Epithelial cell of prostate (primary cell): ENCODE results near the gene RNF208.

Experiments
- DNase-seq: peaks from one replicate; pipeline ENCODE4 v3.0.0-alpha.2; 2011; ENCODE audit warnings: low read depth, low spot score
- H3K27ac ChIP-seq: fragments of 450-650 bp; 2 replicates; pipeline ENCODE4 v1.5.1; 2017; ENCODE audit warnings: mild to moderate bottlenecking

RNF208 gene

DNA sequence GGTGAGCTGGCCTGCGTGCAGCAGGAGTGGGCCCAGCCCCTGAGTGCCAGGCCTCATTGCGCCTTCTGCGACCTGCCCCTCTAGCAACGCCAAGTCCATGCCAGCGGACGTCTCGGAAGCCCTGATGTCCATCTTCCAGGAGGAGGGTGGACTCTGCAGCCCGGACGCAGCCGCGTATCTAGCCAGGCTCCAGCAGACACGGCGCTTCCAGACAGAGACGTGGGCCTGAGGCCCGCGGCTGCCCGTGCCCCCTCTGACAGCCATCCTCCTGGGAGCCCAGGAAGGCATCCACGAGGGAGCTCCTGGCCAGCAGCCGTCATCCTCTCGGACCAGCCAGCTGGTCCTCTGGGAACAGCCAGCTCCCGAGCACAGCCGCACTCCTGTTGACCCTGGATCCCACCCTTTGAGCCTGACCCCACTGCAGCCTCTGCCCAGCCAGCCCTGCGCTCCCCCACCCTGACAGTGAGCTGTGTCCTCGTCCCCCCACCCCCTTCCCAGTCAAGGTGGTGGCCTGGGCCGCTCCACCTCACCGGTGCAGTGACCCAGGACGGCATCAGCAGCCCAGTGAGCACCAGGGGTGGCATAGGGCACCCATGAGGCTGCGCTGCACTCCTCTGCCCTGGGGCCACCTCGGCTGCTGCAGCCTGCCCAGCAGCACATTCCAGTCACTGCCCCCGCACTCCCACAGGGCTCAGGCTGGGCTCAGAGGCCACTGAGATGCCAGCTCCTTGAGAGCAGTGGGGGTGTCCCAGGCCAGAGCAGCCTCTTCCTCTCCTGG, 5.7 kb downstream of the RNF208 start:
- H3K27ac ChIP-seq, result no peak overlapping the region
- no peak for DNase-seq

DNA sequence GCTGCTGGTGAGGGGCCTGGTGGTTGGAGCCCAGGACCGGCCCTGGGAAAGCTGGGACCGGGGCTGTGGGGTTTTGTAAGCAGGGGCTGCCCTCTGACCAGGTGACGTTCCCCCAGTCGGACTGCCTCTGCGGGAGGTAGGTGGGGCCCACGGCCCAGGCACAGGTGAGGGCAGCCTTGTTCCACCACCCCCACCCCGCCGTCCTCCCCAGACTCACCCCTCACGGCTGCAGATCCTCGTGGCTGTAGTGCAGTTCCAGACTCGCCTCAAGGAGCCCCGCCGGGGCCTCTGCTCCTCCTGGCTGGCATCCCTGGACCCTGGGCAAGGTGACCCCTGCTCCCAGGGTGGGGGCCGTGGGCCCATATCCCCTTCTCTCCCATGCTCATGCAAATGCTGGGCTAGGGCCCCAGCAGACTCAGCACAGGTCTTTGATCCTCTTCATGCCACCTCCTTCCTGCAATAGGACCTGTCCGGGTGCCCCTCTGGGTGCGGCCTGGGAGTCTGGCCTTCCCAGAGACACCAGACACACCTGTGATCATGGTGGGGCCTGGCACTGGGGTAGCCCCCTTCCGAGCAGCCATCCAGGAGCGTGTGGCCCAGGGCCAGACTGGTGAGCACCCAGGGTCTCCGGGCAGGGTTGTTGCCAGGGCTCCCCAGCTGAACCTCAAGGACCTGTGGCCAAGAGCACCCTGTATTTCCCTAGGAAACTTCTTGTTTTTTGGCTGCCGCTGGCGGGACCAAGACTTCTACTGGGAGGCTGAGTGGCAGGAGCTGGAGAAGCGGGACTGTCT, 6.6 kb downstream of the RNF208 start:
- no peak overlapping the region for H3K27ac ChIP-seq
- DNase-seq, result no peak

DNA sequence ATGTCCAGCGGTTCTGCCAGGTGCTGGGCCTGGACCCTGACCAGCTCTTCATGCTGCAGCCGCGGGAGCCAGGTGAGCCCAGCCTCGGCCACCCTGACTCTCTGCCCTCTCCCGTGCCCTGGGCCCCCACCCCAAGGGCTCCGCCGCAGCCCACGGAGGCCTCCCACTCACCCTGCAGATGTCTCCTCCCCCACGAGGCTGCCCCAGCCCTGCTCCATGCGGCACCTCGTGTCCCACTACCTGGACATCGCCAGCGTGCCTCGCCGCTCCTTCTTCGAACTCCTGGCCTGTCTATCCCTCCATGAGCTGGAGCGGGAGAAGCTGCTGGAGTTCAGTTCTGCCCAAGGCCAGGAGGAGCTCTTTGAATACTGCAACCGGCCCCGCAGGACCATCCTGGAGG, 7.4 kb downstream of the RNF208 start:
- H3K27ac ChIP-seq, result no peak overlapping the region
- no peak for DNase-seq

DNA sequence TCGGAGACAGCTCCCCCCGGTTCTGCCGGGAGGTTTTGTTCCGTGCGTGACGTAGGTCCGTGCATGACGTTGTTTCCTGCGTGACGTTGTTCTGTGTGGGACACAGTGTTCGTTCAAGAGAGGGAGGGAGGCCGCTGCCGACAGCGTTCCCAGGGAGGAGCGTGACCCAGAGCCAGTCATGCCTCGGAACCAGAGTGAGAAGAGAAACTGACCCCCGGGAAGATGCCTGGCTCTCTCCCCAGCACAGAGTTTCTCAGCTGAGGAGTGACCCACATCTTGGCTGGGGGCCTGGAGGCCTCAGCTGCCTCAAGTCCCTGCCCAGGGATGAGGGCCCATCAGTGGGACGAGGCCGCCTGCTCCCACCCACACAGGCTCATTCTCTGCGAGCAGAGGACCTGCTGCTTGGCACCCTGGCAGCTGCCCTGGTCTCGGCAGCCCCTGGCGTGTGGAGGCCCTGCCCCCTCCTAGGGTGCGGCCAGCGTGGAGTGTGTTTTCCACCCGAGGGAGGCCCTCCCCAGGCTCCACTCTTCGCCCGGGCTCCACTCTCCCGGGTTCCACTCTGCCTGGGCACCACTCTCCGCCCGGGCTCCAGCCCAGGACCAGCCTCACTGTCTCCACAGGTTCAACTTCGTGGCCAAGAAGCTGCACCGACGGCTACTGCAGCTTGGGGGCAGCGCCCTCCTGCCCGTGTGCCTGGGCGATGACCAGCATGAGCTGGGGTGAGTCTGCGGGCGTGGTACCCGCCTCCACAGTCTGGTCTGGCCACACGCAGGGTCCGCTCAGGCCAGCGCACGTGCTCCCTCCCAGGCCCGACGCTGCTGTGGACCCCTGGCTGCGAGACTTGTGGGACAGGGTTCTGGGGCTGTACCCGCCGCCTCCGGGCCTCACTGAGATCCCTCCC, 8.6 kb downstream of the RNF208 start:
- H3K27ac ChIP-seq, result no peak overlapping the region
- no peak for DNase-seq

DNA sequence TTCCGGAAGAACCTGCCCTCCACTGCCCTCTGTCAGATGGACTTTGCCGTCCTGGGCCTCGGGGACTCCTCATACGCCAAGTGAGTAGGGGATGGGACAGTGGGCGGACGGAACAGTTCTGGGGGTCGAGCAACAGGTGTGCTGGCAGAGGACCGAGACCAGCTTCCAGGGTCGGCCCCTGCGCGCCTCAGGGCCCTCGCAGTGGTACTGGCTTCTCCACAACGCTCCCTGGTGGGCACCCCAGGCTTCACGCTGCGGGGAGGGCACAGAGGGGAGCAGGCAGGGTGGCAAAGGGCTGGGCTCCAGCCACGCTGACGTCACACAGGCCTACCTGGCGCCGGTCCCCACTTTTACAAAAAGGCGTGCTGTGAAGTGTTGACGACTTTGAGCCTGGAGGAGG, 9.5 kb downstream of the RNF208 start:
- H3K27ac ChIP-seq, result no peak overlapping the region
- no peak for DNase-seq

DNA sequence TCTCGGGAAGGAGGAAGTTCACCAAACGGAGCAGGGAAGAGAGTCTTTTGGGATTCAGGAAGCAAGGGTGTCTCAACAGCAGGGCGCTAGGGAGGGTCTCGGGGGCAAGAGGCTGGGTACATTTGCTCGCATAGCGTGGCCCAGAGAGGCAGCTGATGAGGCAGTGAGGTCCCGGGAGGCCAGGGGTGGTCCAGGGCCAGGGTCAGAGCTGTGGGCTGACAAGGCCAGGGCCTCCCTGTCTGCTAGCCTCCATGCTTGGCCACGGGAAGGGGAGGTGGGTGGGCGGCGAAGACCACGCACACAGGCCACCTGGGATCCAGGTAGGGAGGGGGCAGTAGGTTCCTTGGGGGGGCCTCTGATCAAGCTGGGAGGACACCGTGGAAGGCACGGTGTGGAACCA, 10.5 kb downstream of the RNF208 start:
- DNase-seq, result no peak

DNA sequence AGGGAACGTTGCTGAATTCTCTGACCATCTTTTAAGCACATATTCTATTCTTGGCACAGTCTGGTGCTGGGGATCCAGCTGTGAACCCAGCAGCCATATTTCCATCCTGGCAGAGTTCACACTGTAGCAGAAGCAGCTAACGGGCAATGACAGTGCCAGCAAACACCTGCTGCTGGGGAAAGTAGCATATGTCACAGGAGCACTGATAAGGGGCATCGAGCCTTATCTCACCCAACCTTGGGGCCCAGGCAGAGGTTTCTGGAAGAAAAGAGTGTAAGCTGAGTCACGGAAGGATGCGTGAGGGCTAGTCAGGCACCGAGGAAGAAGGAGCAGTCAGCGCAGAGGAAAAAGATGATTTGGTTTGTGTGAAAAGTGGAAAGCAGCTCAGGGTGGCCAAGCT, 15.4 kb downstream of the RNF208 start:
- no peak overlapping the region for H3K27ac ChIP-seq
- DNase-seq, result no peak

More for the DNA sequence above, 10.5 kb downstream of the RNF208 start:
- no peak overlapping the region for H3K27ac ChIP-seq

DNA sequence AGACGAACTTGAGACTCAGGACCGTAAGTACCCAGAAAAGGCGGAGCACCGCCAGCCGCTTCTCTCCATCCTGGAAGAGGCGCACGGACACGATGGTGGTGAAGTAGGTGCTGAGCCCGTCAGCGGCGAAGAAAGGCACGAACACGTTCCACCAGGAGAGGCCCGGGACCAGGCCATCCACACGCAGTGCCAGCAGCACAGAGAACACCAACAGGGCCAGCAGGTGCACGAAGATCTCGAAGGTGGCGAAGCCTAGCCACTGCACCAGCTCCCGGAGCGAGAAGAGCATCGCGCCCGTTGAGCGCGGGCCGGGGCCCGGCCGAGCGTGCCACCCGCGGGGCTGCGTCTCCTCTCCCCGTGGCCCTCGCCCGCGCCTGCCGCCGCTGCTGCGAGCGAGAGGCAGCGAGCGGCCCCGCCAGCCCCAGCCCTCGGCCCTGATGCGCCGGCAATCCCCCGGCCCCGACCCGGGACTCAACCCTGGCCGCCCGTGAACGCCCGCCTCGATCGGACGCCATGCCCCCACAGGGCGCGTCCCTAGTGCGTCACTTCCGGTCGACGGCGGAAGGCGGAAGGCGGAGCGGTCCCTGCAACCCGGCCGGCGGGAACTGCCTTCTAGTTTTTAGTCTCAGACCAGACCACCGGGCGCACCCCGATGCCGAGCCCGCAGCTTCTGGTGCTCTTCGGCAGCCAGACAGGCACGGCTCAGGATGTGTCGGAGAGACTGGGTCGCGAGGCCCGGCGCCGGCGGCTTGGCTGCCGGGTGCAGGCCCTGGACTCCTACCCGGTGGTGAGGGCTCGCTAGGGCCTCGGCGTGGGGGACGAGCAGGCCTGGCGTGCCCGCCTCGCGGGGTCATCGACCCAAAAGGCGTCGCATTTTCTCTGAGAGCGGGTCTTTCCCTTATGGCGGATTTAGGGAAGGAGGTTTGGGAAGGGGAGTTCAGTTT, 16.6 kb downstream of the RNF208 start, which contains the start of the genes NDOR1 and TMEM203:
Gene NDOR1 (plus strand): TSS at position 575 of the 944 bp plus-strand sequence. CDS start 78 bp downstream, at position 653.
Gene TMEM203 (minus strand): TSS at position 523 of the 944 bp plus-strand sequence. CDS start 234 bp downstream, at position 289.
- DNase-seq, result peak; percentile 36
- peak within 1 kb of the TSS; percentile 57 for H3K27ac ChIP-seq

DNA sequence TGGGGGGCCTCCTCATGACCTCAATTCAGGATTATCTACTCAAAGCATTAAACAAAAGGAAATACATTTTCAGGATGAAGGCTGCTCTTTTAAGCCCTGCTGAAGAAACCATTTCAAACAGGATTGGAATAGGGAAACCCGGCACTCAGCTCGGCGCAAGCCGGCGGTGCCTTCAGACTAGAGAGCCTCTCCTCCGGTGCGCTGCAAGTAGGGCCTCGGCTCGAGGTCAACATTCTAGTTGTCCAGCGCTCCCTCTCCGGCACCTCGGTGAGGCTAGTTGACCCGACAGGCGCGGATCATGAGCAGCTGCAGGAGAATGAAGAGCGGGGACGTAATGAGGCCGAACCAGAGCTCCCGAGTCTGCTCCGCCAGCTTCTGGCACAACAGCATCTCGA, 17.3 kb downstream of the RNF208 start:
- peak overlapping the region; percentile 57 for H3K27ac ChIP-seq
- DNase-seq, result no peak

DNA sequence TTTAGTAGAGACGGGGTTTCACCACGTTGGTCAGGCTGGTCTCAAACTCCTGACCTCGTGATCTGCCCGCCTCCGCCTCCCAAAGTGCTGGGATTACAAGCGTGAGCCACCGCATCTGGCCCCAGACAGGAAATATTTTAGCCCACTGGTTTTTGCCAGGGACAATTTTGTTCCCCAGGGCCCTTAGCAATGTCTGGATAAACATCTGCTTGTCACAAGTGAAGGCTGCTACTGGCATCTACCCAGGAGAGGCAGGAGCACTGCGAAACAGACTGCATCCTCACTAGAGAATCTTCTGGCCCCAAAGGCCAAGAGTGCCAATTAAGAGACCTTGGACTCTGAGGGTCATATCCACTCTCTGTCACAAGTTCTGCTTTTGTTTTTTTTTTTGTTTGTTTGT, 19.1 kb downstream of the RNF208 start:
- no peak for DNase-seq

DNA sequence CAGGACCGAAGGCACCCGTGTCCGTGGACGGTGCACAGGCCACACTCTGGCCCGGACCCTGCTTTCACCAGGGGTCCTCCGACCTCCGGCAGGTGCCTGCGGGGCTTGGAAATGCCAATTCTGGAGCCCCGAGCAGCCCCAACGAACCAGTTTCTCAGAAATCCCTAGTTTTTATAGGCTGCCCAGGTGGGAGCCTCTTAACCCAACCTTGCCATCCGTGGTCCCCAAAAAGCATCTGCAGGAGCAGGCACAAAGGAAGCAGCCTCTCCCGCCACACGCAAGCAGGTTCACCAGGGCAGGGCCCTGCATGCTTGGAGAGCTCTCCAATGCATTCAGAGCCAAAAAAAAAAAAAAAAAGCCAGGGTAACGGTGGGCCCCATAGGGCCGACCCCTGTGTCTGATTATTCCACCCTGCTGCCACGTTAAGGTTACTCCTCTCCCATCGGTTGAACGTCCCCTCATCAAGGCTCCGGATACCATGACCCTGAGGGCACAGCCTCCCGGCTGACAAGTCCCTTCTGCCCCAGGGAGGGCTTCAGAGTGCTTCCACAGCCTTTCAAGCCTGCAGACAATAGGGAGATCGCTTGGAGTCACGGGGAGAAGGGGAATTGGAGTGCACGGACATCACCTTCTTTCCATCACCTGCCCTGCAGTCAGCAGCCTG, 20.7 kb downstream of the RNF208 start:
- H3K27ac ChIP-seq, result peak overlapping the region; percentile 36
- no peak for DNase-seq

More for the DNA sequence above, 19.1 kb downstream of the RNF208 start:
- H3K27ac ChIP-seq, result no peak overlapping the region

DNA sequence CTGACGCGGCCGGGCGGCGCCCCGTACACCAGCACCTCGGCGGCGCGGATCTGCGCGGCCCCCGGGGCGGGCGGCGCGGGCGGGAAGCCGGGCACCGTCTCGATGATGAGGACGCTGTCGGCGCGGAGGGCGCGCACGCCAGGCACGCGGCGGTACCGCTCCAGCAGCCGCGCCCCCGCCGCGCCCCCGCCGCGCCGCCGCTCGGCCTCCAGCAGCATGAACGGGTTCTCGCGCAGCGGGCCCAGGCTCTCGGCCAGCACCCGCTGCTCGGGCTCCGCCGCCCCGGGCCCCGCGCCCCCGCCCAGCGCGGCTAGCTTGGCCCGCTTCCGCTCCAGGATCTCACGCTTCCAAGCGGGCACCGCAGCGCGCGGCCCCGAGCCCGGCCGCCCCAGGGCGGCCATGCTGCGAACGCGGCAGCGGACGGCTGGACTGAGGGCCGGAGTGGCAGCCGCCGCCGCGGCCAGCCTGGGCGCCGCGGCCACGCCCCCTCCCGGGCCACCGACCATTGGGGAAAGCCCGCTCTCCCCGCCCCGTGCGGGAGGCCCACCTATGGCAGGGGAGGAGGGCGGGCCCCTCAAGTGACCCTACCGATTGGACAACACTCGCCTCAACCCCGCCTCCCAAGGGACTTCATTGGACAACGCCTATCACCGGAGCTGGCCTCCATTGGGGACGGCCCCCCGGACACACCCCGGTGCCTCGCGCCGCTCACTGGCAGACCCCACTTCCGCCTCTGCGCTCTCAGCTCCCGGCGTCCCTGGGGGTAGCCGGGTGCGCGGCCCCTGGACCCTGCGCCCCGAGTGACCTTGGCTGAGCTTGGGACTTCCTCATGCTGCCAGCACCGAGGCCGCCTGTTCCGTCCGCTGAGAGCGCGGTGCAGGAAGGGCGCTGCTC, 21.5 kb downstream of the RNF208 start, which contains the start of gene TPRN:
Gene TPRN (minus strand): TSS at position 431 of the 894 bp plus-strand sequence. CDS start 30 bp downstream, at position 401.
- H3K27ac ChIP-seq, result peak within 1 kb of the TSS; percentile 36
- DNase-seq, result peak; percentile 93

DNA sequence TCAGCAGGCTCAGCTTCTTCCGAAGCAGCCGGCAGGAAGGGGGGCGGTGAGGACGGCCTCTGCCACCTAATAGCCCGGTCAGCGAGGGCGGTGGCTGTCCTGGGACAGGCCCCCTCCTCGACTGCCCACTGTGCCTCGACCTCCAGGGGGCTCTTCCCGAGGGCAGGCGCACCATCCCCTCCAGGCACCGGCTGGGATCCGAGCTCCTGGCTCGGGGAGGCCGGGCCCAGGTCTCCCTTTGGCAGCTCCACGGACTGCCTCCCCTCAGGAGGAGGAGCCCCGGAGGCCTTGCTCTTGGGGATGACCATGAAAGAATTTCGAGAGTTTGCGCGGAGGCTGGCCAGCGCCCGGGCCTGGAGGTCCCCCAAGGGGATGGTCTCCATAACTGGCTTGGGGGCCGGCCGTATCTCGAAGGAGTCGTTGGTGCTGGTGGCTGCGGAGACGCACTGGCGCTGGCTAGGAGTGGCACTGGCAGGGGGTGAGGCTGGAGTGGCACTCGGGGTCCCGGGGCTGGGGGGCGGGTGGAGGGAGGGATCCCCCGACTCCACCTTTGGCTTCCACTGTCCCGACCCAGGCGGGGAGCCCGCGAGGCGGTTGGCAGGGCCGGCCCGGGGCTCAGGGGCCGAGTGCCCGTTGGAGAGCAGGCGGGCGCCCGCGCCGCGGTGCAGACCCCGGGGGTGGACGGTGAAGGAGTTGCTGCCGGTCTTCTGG, 22.5 kb downstream of the RNF208 start:
- H3K27ac ChIP-seq, result no peak overlapping the region
- no peak for DNase-seq

DNA sequence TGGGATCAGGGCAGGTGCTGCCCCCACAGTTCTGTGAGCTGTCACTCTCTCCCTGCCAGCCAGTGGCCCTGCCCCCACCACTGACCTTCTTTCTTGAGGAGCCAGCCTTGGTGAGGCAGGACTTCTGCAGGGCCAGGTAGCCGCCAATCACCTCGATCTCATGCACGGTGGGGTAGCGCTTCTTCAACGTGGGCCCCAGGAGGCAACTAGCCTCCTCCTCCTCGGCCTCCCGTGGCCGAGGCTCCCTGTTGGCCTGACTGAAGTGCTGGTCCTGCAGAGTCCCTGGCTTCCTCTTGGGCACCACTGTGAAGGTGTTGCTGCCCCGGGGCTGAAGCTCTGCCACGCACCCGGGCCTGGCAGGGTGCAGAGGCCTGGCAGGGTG, 23.1 kb downstream of the RNF208 start:
- H3K27ac ChIP-seq, result no peak overlapping the region
- no peak for DNase-seq

DNA sequence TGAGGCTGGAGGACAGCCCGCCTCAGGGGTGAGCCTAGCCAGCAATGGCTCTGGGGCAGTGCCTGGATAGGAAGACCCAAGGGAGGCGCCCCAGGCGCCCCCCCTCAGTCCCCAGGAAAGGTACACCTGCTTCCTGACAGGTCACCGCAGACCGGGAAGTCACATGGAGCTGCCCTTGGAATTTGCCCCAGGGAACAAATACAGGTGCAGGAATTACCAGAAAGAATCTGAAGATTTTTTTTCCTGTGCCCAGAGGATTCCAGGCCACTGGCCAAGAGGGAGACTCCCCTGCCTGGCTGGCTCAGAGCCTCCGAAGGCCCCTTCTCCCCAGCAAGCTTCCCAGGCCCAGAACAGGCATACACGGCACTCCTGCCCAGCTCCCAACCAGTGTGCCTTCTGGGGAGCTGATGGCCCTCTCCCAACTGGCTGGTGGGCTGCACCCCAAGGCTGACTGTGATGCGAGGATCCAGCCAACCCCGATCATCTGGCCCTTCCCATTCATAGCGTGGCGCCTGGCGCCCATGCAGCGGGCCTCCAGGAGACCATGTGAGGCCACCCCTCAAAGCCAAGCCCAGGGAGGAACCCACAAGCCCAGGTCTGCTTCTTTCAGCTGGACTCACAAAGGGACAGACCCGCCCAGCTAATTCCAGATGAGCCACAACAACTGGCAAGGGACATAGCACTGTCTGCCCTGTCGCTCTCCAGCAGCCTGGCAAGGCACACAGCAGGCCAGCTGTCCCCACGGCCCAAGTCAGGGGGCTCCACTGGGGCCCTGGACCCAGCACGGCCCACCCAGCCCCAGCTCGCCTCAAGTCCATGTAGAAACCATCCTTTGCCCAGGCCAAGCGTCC, 23.8 kb downstream of the RNF208 start:
- no peak overlapping the region for H3K27ac ChIP-seq
- DNase-seq, result no peak
